ENCODE measurements around the gene PTPRN2. TPM values are rescaled to one million over a fixed set of nuclear protein-coding genes. Genes with fewer than 3 reads are reported as not detected.

The PTPRN2 gene
- total and polyA plus RNA-seq, 2 donors from 2014 or later, result 4.8 to 6.2 TPM

GRCh38 chr7:158588085-158588877 is 658 bp upstream of the PTPRN2 start:
- DNase-seq (peak in 2 of 5 donors; percentile 29 to 65), FAIRE-seq (no peak)
- Histone ChIP-seq H3K4me3 (ENCODE audit: low read length in 3 of 3) (no peak overlapping the region), H3K9me3 (ENCODE audit: control insufficient read depth in 2 of 3, insufficient read depth in 1 of 3, low read length in 3 of 3) (no peaks in the 10 kb centered on the region), H3K27me3 (ENCODE audit: control insufficient read depth, insufficient read depth, low read length) (peaks cover 17% of the 10 kb centered on the region), H3K36me3 (ENCODE audit: control insufficient read depth in 2 of 3, insufficient read depth in 3 of 3, low read length in 3 of 3) (no peaks in the 10 kb centered on the region), H3K9ac (ENCODE audit: low read length in 3 of 3) (no peak overlapping the region), H3K4me1 (ENCODE audit: control insufficient read depth in 2 of 3, insufficient read depth in 2 of 3, low read depth in 1 of 3, low read length in 3 of 3) (peaks cover 0 to 13% (median 0%) of the 10 kb centered on the region in 3 donors), H3K27ac (ENCODE audit: low read depth in 2 of 2, low read length in 2 of 2) (no peak overlapping the region)
- intact Hi-C loops (cut with DNase I), result no loop called here
- no peak for TF ChIP-seq CTCF (IDR thresholded peaks at IDR 0.05; ENCODE audit: borderline replicate concordance, extremely low read depth, insufficient read depth)

- FAIRE-seq (no peak), DNase-seq (peak in 2 of 5 donors; percentile 7 to 66)
- TF ChIP-seq CTCF (IDR thresholded peaks at IDR 0.05; ENCODE audit: borderline replicate concordance, extremely low read depth, insufficient read depth), result no peak
- no peaks in the 10 kb centered on the region for H3K36me3 ChIP-seq (ENCODE audit: control insufficient read depth in 2 of 3, insufficient read depth in 3 of 3, low read length in 3 of 3)
- H3K4me1 ChIP-seq (ENCODE audit: control insufficient read depth in 2 of 3, insufficient read depth in 2 of 3, low read depth in 1 of 3, low read length in 3 of 3), result peaks cover 0 to 13% (median 0%) of the 10 kb centered on the region in 3 donors
- H3K27me3 ChIP-seq (ENCODE audit: control insufficient read depth, insufficient read depth, low read length), result peaks cover 20% of the 10 kb centered on the region
- no peak overlapping the region for H3K4me3 ChIP-seq (ENCODE audit: low read length in 3 of 3)
- intact Hi-C loops (cut with DNase I), result no loop called here
- no peaks in the 10 kb centered on the region for H3K9me3 ChIP-seq (ENCODE audit: control insufficient read depth in 2 of 3, insufficient read depth in 1 of 3, low read length in 3 of 3)
- no peak overlapping the region for H3K27ac ChIP-seq (ENCODE audit: low read depth in 2 of 2, low read length in 2 of 2)
- H3K9ac ChIP-seq (ENCODE audit: low read length in 3 of 3), result no peak overlapping the region
These were observed 993 bp downstream of the PTPRN2 start for GRCh38 chr7:158586499-158587161.

- no peak for TF ChIP-seq CTCF (IDR thresholded peaks at IDR 0.05; ENCODE audit: borderline replicate concordance, extremely low read depth, insufficient read depth)
- peaks cover 20% of the 10 kb centered on the region for H3K27me3 ChIP-seq (ENCODE audit: control insufficient read depth, insufficient read depth, low read length)
- no peak overlapping the region for H3K4me3 ChIP-seq (ENCODE audit: low read length in 3 of 3)
- DNase-seq (no peak), FAIRE-seq (no peak)
- H3K9me3 ChIP-seq (ENCODE audit: control insufficient read depth in 2 of 3, insufficient read depth in 1 of 3, low read length in 3 of 3), result no peaks in the 10 kb centered on the region
- no peaks in the 10 kb centered on the region for H3K36me3 ChIP-seq (ENCODE audit: control insufficient read depth in 2 of 3, insufficient read depth in 3 of 3, low read length in 3 of 3)
- intact Hi-C loops (cut with DNase I), result no loop called here
- H3K9ac ChIP-seq (ENCODE audit: low read length in 3 of 3), result no peak overlapping the region
- H3K4me1 ChIP-seq (ENCODE audit: control insufficient read depth in 2 of 3, insufficient read depth in 2 of 3, low read depth in 1 of 3, low read length in 3 of 3), result peaks cover 0 to 13% (median 0%) of the 10 kb centered on the region in 3 donors
- no peak overlapping the region for H3K27ac ChIP-seq (ENCODE audit: low read depth in 2 of 2, low read length in 2 of 2)
These were observed 1.7 kb downstream of the PTPRN2 start for GRCh38 chr7:158585721-158586498.

Measured in kidney (tissue), 14 donors.